ENCODE results near the gene TCL1B. TPM values are rescaled to one million over a fixed set of nuclear protein-coding genes. Genes with fewer than 3 reads are reported as not detected.

Gene TCL1B, protein sequence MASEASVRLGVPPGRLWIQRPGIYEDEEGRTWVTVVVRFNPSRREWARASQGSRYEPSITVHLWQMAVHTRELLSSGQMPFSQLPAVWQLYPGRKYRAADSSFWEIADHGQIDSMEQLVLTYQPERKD
- total RNA-seq (1 to 10 TPM in 1 of 5 donors, under 1 TPM in 3, not detected in 1; 0.21 to 2.0 (median 0.70) TPM), total RNA-seq (0 to 0.05 (median 0) reads per million in 29 experiments)
- total RNA-seq (2013) = 0.24 TPM

DNA sequence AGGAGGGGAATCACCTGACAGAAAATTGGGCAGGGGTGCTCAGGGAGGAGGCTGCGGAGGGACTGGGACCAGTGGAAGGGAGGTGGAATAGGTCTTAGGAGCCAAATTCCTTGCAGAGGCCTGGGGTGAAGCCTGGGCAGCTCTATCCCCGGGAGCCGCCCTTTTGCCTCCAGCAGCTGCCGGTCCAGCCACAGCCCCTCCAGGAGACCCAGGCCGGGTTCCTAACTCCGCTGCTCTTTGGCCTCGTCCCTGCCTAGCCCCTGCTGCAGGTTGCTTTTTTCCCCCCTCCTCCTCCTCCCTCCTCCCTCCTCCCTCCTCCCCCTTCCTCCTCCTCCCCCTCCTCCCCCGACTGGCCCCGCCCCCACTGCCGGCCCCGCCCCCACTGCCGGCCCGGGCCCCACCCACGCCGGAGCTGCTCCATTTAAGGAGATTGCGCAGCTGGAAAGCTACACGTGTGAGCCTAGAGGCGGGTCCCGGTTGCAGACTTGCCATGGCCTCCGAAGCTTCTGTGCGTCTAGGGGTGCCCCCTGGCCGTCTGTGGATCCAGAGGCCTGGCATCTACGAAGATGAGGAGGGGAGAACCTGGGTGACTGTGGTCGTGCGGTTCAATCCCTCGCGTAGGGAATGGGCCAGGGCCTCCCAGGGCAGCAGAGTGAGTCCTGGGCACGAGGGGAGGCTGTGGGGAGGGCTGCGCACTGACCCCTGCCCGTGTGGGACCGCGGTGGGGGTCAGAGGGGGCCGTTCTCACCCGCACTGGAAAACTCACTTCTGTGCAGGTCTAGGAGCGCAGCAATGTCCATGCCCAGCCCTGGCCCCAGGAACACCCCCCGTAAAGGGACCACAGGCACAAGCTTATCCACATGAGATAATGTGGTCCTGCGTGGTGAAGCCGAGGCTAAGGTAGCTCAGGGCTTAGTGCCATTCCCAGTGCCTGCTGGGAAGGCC, at the start of gene TCL1B:
TSS of gene TCL1B (plus strand) at position 449 of the 945 bp plus-strand sequence. CDS start at position 491, 42 bp downstream.
- 90% methylated on average over 29 of the region's 38 CpGs for WGBS (ENCODE audit: insufficient coverage)
- DNase-seq (no peak), ATAC-seq (replicated peaks in 1 of 4) (no peak)
- no peaks in the 10 kb centered on the region for H3K4me1 ChIP-seq (ENCODE audit: control insufficient read depth in 1 of 2, extremely low read depth in 1 of 2, insufficient read depth in 2 of 2, low read length in 2 of 2)
- peaks cover 0 to 30% of the 10 kb centered on the region in 2 experiments for H3K27me3 ChIP-seq (replicated peaks in 1 of 2; ENCODE audit: control insufficient read depth in 2 of 2, extremely low read depth in 1 of 2, insufficient read depth in 2 of 2, low read length in 1 of 2)
- H3K36me3 ChIP-seq (ENCODE audit: control insufficient read depth in 2 of 2, extremely low read depth in 1 of 2, insufficient read depth in 1 of 2, low read length in 1 of 2) = no peaks in the 10 kb centered on the region
- CTCF ChIA-PET = interaction anchor here in 1 of 2 donors (0.8 kb wide), 2 partner anchors 16 to 126 kb away, joined by 3 to 4 read pairs; no protein-coding TSS in a partner anchor
- no peak within 1 kb of the TSS for H3K4me3 ChIP-seq (ENCODE audit: control insufficient read depth in 1 of 2, extremely low read depth in 1 of 2, low read length in 1 of 2)
- Mint-ChIP-seq H3K4me3 (no peak within 1 kb of the TSS), H3K27me3 (peaks cover 14 to 26% of the 10 kb centered on the region in 2 donors), H3K27ac (no peak within 1 kb of the TSS), H3K9me3 (no peaks in the 10 kb centered on the region), H3K36me3 (no peaks in the 10 kb centered on the region), H3K4me1 (peaks cover 0 to 2% (median 0%) of the 10 kb centered on the region in 3 donors)
- POLR2A ChIA-PET = interaction anchor here (0.6 kb wide), 2 partner anchors 224 to 569 kb away, joined by 3 read pairs; no protein-coding TSS in a partner anchor
- H3K27ac ChIP-seq (ENCODE audit: low read length) = no peak within 1 kb of the TSS
- no peaks in the 10 kb centered on the region for H3K9me3 ChIP-seq

DNA sequence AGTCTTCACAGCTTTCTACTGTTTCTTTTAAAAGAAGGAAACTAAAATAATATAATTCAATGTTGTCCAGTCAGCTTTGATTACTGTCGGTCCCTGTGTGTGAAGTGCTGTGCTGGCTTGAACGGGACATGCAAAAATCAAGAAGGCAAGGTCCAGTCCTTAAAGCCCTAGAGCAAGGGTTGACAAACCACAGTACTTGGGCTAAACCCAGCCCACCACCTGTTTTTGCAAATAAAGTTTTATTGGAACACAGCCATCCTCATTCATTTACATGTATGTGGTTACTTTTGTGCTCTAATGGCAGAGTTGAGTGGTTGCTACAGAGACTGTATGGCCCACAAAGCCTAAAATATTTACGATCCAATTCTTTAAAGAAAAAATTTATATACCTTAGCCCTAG, 41.2 kb upstream of the TCL1B start:
- Histone ChIP-seq H3K4me1 (ENCODE audit: control insufficient read depth in 1 of 2, extremely low read depth in 1 of 2, insufficient read depth in 2 of 2, low read length in 2 of 2) (no peaks in the 10 kb centered on the region), H3K27me3 (replicated peaks in 1 of 2; ENCODE audit: control insufficient read depth in 2 of 2, extremely low read depth in 1 of 2, insufficient read depth in 2 of 2, low read length in 1 of 2) (peaks cover 0 to 23% of the 10 kb centered on the region in 2 experiments), H3K27ac (ENCODE audit: low read length) (no peak overlapping the region), H3K9me3 (no peaks in the 10 kb centered on the region), H3K4me3 (ENCODE audit: control insufficient read depth in 1 of 2, extremely low read depth in 1 of 2, low read length in 1 of 2) (no peak overlapping the region), H3K36me3 (ENCODE audit: control insufficient read depth in 2 of 2, extremely low read depth in 1 of 2, insufficient read depth in 1 of 2, low read length in 1 of 2) (no peaks in the 10 kb centered on the region)
- Mint-ChIP-seq H3K27me3 (peaks cover 21 to 27% of the 10 kb centered on the region in 2 donors), H3K36me3 (no peaks in the 10 kb centered on the region), H3K27ac (no peak overlapping the region), H3K9me3 (no peaks in the 10 kb centered on the region), H3K4me3 (no peak overlapping the region), H3K4me1 (peaks cover 0 to 5% (median 0%) of the 10 kb centered on the region in 3 donors)
- ChIA-PET POLR2A (no interaction called here), CTCF (no interaction called here)
- WGBS (ENCODE audit: insufficient coverage) = 93% methylated on average over 2 of the region's 3 CpGs
- no peak for DNase-seq
- no peak for ATAC-seq (replicated peaks in 1 of 4)

DNA sequence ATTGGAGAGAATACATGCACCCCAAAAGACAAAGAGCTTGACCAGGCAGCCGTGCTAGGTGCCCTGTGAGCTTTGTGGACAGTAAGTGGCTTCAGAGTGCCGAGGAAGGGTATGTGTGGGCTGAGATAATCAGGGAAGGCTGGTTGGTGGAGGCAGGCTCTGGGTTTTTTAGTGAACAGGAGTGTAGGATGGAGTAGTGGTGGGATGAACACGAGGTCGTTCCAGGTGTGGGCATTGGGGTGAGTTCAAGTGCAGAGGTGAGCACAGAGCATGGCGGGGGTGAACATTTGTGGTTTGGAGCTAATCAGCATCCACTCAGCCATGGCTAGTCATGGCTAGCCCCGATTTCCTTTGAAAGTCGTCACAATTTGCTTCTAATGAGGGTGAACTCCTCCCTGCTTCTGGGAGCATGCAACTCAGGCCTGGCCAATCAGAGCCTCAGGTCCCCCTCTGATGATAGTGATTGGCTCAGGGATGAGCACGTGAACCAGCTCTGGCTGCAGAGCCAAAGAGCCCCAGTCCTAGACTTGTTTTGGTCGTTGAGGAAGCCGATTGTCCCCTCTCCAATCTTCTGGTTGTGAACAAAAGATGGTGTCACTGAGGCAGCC, 40.7 kb upstream of the TCL1B start:
- H3K27me3 ChIP-seq (replicated peaks in 1 of 2; ENCODE audit: control insufficient read depth in 2 of 2, extremely low read depth in 1 of 2, insufficient read depth in 2 of 2, low read length in 1 of 2) = peaks cover 0 to 24% of the 10 kb centered on the region in 2 experiments
- H3K36me3 ChIP-seq (ENCODE audit: control insufficient read depth in 2 of 2, extremely low read depth in 1 of 2, insufficient read depth in 1 of 2, low read length in 1 of 2) = no peaks in the 10 kb centered on the region
- H3K9me3 Mint-ChIP-seq = no peaks in the 10 kb centered on the region
- no peak overlapping the region for H3K27ac ChIP-seq (ENCODE audit: low read length)
- WGBS (ENCODE audit: insufficient coverage) = 75% methylated on average over 8 of the region's 10 CpGs
- no peak overlapping the region for H3K4me3 Mint-ChIP-seq
- H3K4me1 ChIP-seq (ENCODE audit: control insufficient read depth in 1 of 2, extremely low read depth in 1 of 2, insufficient read depth in 2 of 2, low read length in 2 of 2) = no peaks in the 10 kb centered on the region
- POLR2A ChIA-PET = interaction anchor here in 1 of 2 donors (0.6 kb wide), 1 partner anchor 656 kb away, joined by 4 read pairs; no protein-coding TSS in a partner anchor
- H3K9me3 ChIP-seq = no peaks in the 10 kb centered on the region
- H3K4me1 Mint-ChIP-seq = peaks cover 0 to 5% (median 0%) of the 10 kb centered on the region in 3 donors
- CTCF ChIA-PET = no interaction called here
- no peak overlapping the region for H3K27ac Mint-ChIP-seq
- DNase-seq (no peak), ATAC-seq (replicated peaks in 1 of 4) (no peak)
- no peaks in the 10 kb centered on the region for H3K36me3 Mint-ChIP-seq
- no peak overlapping the region for H3K4me3 ChIP-seq (ENCODE audit: control insufficient read depth in 1 of 2, extremely low read depth in 1 of 2, low read length in 1 of 2)
- peaks cover 17 to 23% of the 10 kb centered on the region in 2 donors for H3K27me3 Mint-ChIP-seq

DNA sequence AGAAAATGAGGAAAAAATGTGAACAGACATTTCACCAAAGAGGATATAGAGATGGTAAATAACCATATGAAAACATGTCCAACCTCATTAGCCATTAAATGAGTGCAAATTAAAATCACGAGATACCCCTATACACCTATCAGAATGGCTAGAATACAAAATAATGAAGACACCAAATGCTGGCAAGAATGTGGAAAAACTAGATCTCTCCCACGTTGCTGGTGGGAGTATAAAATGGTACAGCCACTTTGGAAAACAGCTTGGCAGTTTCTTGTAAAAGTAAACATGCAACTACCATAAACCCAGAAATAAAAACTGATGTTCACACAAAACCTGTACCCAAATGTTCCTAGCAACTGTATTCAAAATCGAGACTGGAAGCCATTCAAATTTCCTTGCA, 38.3 kb upstream of the TCL1B start:
- ChIA-PET POLR2A (no interaction called here), CTCF (no interaction called here)
- Histone ChIP-seq H3K27me3 (replicated peaks in 1 of 2; ENCODE audit: control insufficient read depth in 2 of 2, extremely low read depth in 1 of 2, insufficient read depth in 2 of 2, low read length in 1 of 2) (peaks cover 0 to 19% of the 10 kb centered on the region in 2 experiments), H3K4me3 (ENCODE audit: control insufficient read depth in 1 of 2, extremely low read depth in 1 of 2, low read length in 1 of 2) (no peak overlapping the region), H3K4me1 (ENCODE audit: control insufficient read depth in 1 of 2, extremely low read depth in 1 of 2, insufficient read depth in 2 of 2, low read length in 2 of 2) (no peaks in the 10 kb centered on the region), H3K36me3 (ENCODE audit: control insufficient read depth in 2 of 2, extremely low read depth in 1 of 2, insufficient read depth in 1 of 2, low read length in 1 of 2) (no peaks in the 10 kb centered on the region), H3K27ac (ENCODE audit: low read length) (no peak overlapping the region), H3K9me3 (no peaks in the 10 kb centered on the region)
- peaks cover 17 to 23% of the 10 kb centered on the region in 2 donors for H3K27me3 Mint-ChIP-seq
- H3K4me3 Mint-ChIP-seq = no peak overlapping the region
- peaks cover 4 to 15% (median 10%) of the 10 kb centered on the region in 3 donors for H3K4me1 Mint-ChIP-seq
- no peak overlapping the region for H3K27ac Mint-ChIP-seq
- no CpG with 5 or more reads among the region's 3 CpGs for WGBS (ENCODE audit: insufficient coverage)
- DNase-seq (no peak), ATAC-seq (replicated peaks in 1 of 4) (no peak)
- H3K36me3 Mint-ChIP-seq = no peaks in the 10 kb centered on the region
- H3K9me3 Mint-ChIP-seq = no peaks in the 10 kb centered on the region

DNA sequence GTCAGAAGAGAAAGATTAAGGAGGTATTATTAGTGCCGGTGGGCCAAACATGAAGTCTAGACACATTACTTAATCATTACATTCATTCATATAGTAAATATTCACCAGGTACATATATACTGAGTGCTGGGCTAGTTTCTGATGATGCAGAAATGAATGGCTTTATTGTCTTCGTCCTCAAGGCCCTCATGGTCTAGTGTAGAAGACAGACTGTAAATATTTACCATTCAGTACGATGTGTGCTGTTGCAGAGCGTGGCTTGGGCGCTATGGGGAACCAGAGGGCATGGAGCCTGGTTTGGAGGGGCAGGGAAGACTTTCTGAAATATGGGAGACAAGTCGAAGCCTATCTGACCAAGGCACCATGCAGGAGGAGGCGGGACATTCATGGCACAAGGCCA, 37.0 kb upstream of the TCL1B start:
- Mint-ChIP-seq H3K27ac (no peak overlapping the region), H3K36me3 (no peaks in the 10 kb centered on the region), H3K4me3 (no peak overlapping the region), H3K4me1 (peaks cover 8 to 18% (median 14%) of the 10 kb centered on the region in 3 donors), H3K27me3 (peaks cover 17 to 23% of the 10 kb centered on the region in 2 donors), H3K9me3 (no peaks in the 10 kb centered on the region)
- WGBS (ENCODE audit: insufficient coverage) = 71% methylated on average over 5 of the region's 7 CpGs
- POLR2A ChIA-PET = no interaction called here
- no peaks in the 10 kb centered on the region for H3K36me3 ChIP-seq (ENCODE audit: control insufficient read depth in 2 of 2, extremely low read depth in 1 of 2, insufficient read depth in 1 of 2, low read length in 1 of 2)
- no peaks in the 10 kb centered on the region for H3K4me1 ChIP-seq (ENCODE audit: control insufficient read depth in 1 of 2, extremely low read depth in 1 of 2, insufficient read depth in 2 of 2, low read length in 2 of 2)
- no peak overlapping the region for H3K27ac ChIP-seq (ENCODE audit: low read length)
- DNase-seq (no peak), ATAC-seq (replicated peaks in 1 of 4) (no peak)
- no peak overlapping the region for H3K4me3 ChIP-seq (ENCODE audit: control insufficient read depth in 1 of 2, extremely low read depth in 1 of 2, low read length in 1 of 2)
- peaks cover 0 to 19% of the 10 kb centered on the region in 2 experiments for H3K27me3 ChIP-seq (replicated peaks in 1 of 2; ENCODE audit: control insufficient read depth in 2 of 2, extremely low read depth in 1 of 2, insufficient read depth in 2 of 2, low read length in 1 of 2)
- H3K9me3 ChIP-seq = no peaks in the 10 kb centered on the region
- CTCF ChIA-PET = no interaction called here

DNA sequence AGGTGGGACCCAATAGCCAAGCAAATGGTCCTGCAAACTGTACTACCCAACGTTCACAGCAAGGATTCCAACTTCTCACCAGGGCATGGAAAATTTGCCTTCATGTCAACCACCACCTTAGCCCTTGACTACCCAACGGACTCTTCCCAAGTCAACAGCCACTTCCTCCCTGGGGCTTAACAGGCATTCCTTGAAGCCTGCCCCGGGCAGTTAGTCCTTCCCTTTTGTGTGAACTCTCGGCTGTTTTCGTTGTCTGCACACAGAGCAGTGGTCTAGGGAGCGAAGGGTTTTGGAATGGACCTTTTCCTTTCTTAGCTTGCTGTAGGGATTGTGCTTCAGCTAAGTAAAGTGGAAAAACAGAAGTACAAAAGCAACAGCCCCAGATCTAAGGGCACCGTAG, 35.2 kb upstream of the TCL1B start:
- H3K9me3 Mint-ChIP-seq = no peaks in the 10 kb centered on the region
- peaks cover 17% of the 10 kb centered on the region in 2 donors for H3K27me3 Mint-ChIP-seq
- Histone ChIP-seq H3K4me1 (ENCODE audit: control insufficient read depth in 1 of 2, extremely low read depth in 1 of 2, insufficient read depth in 2 of 2, low read length in 2 of 2) (no peaks in the 10 kb centered on the region), H3K36me3 (ENCODE audit: control insufficient read depth in 2 of 2, extremely low read depth in 1 of 2, insufficient read depth in 1 of 2, low read length in 1 of 2) (no peaks in the 10 kb centered on the region), H3K27ac (ENCODE audit: low read length) (no peak overlapping the region), H3K9me3 (no peaks in the 10 kb centered on the region), H3K4me3 (ENCODE audit: control insufficient read depth in 1 of 2, extremely low read depth in 1 of 2, low read length in 1 of 2) (no peak overlapping the region), H3K27me3 (replicated peaks in 1 of 2; ENCODE audit: control insufficient read depth in 2 of 2, extremely low read depth in 1 of 2, insufficient read depth in 2 of 2, low read length in 1 of 2) (peaks cover 0 to 12% of the 10 kb centered on the region in 2 experiments)
- DNase-seq = no peak
- whole genome bisulfite sequencing (ENCODE audit: insufficient coverage) = 63% methylated on average over 6 of the region's 7 CpGs
- H3K36me3 Mint-ChIP-seq = no peaks in the 10 kb centered on the region
- no peak for ATAC-seq (replicated peaks in 1 of 4)
- peaks cover 8 to 18% (median 14%) of the 10 kb centered on the region in 3 donors for H3K4me1 Mint-ChIP-seq
- ChIA-PET CTCF (no interaction called here), POLR2A (no interaction called here)
- H3K27ac Mint-ChIP-seq = no peak overlapping the region
- no peak overlapping the region for H3K4me3 Mint-ChIP-seq
